GM13977 (cell line): ENCODE data around the gene SAMD1.

Source experiments
- DNase-seq: peaks from one replicate; pipeline ENCODE4 v3.0.0; 2012; ENCODE audit warnings: low spot score
- CTCF ChIP-seq: IDR thresholded peaks from 2 replicates; pipeline ENCODE4 v1.5.1; 2012; ENCODE audit warnings: mild to moderate bottlenecking, control low read depth; ENCODE audit not compliant: insufficient read depth; ENCODE audit errors: extremely low read depth, missing control alignments
- in situ Hi-C: fragments of 300-500 bp; cut with MboI; formaldehyde crosslinking; loops from one replicate; pipeline ENCODE4 v1.12.0; 2022; ENCODE audit warnings: low sequenced_read_pairs, low pct_unique_long_range_greater_than_20kb, mixed read lengths, inconsistent platforms; ENCODE audit not compliant: unreplicated experiment

The SAMD1 gene

GRCh38 chr19:14062558-14062855, 28.0 kb downstream of the SAMD1 start:
- in situ Hi-C loops, result loop anchor here (25.0 kb wide), 1 partner anchor 475 kb away; no protein-coding TSS in a partner anchor
- no peak for DNase-seq
- TF ChIP-seq CTCF, result no peak

- TF ChIP-seq CTCF, result no peak
- in situ Hi-C loops, result loop anchor here (25.0 kb wide), 1 partner anchor 475 kb away; no protein-coding TSS in a partner anchor
- DNase-seq, result no peak
Observed at GRCh38 chr19:14061751-14062557, 28.6 kb downstream of the SAMD1 start, which contains the start of gene PALM3. TSS of gene PALM3 (minus strand) at chr19:14062076. CDS start at chr19:14061980, 96 bp downstream.

GRCh38 chr19:14061081-14061749, 29.3 kb downstream of the SAMD1 start:
- no peak for TF ChIP-seq CTCF
- in situ Hi-C loops, result loop anchor here (25.0 kb wide), 1 partner anchor 474 kb away; no protein-coding TSS in a partner anchor
- DNase-seq, result no peak

GRCh38 chr19:14059652-14060155, 30.8 kb downstream of the SAMD1 start:
- TF ChIP-seq CTCF, result no peak
- no peak for DNase-seq
- in situ Hi-C loops, result loop anchor here (25.0 kb wide), 1 partner anchor 472 kb away; no protein-coding TSS in a partner anchor

GRCh38 chr19:14059093-14059480, 31.5 kb downstream of the SAMD1 start:
- peak; percentile 85 for DNase-seq
- in situ Hi-C loops, result loop anchor here (25.0 kb wide), 1 partner anchor 472 kb away; no protein-coding TSS in a partner anchor

More at GRCh38 chr19:14059093-14059480, 31.5 kb downstream of the SAMD1 start:
- TF ChIP-seq CTCF, result peak; percentile 80
